Measurements from ENCODE around the gene EXOC3L4. TPM values are rescaled to one million over a fixed set of nuclear protein-coding genes. Genes with fewer than 3 reads are reported as not detected.

EXOC3L4 gene
- total RNA-seq, 4 donors from 2014 or later: 0.93 to 5.2 (median 1.3) TPM; not detected in 1

GRCh38 chr14:103133210-103134140, 39.0 kb downstream of the EXOC3L4 start:
- DNase-seq (ENCODE audit: low spot score) (no peak), ATAC-seq (ENCODE audit: low FRiP score) (no peak)
- TF ChIP-seq, protein P1, sequence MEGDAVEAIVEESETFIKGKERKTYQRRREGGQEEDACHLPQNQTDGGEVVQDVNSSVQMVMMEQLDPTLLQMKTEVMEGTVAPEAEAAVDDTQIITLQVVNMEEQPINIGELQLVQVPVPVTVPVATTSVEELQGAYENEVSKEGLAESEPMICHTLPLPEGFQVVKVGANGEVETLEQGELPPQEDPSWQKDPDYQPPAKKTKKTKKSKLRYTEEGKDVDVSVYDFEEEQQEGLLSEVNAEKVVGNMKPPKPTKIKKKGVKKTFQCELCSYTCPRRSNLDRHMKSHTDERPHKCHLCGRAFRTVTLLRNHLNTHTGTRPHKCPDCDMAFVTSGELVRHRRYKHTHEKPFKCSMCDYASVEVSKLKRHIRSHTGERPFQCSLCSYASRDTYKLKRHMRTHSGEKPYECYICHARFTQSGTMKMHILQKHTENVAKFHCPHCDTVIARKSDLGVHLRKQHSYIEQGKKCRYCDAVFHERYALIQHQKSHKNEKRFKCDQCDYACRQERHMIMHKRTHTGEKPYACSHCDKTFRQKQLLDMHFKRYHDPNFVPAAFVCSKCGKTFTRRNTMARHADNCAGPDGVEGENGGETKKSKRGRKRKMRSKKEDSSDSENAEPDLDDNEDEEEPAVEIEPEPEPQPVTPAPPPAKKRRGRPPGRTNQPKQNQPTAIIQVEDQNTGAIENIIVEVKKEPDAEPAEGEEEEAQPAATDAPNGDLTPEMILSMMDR (IDR thresholded peaks at IDR 0.05): no peak

DNA sequence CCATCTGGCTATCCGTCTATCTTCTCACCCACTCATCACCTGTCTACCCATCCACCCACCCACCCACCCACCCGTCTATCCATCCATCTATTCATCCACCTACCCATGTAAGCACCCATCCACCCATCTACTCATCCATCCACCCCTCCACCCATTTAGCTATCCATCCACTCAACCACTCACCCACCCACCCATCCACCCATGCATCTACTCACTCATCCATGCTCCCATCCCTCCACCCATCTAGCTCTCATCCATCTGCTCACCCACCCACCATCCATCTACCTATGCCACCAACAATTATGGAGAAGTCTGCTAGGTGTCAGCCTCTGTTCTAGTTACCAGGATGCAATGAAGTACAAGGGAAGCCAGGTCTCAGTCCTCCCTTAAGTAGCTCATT, 39.9 kb downstream of the EXOC3L4 start:
- ATAC-seq (ENCODE audit: low FRiP score) (no peak), DNase-seq (ENCODE audit: low spot score) (no peak)
- TF ChIP-seq, protein P1 (IDR thresholded peaks at IDR 0.05): no peak

GRCh38 chr14:103134919-103135318, 40.4 kb downstream of the EXOC3L4 start:
- DNase-seq (ENCODE audit: low spot score): no peak
- TF ChIP-seq, protein P1 (IDR thresholded peaks at IDR 0.05): no peak
- no peak for ATAC-seq (ENCODE audit: low FRiP score)

DNA sequence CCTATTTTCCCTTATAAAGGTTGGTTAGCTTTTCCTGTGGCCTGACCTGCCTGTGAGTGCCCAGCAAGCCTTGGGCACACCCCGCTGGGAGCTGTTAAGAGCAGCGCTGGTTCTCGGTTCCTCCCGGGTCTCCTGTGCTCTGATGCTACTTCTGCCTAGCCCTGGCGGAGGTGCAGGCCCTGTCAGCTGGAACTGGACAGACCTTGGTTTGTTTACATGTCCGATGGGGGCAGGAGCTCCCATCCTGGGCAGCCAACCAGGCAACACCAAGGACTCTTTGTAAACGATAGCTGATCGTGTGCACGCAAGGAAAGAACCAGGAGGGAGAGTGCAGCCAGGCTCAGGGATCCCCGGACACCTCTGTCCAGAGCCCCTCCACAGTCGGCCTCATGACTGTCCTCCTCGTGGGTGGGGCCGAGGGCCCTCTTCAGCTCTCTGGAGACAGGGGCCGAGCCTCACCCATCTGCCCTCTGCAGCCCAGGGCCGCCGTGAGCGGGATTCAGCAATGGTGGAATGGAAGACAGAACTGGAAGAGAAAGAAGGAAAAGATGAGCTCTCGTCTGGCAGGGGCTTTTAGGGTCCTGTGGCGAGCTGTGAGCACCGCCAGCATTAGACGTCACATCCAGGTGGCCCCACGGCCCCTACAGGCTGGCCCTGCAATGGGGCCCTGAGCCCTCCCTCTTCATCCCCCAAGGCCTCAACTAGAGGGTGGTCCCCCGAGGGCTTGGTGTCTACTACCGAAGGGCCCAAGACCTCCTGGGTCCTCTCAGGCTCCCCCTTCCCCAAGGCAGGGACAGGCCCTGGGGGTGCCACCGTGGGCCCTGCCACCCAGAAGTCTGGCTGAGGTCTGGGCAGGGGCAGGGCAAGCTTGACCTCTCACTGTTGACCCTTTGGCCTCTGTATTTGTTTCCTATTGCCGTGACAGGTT, 41.1 kb downstream of the EXOC3L4 start:
- no peak for ATAC-seq (ENCODE audit: low FRiP score)
- TF ChIP-seq, protein P1 (IDR thresholded peaks at IDR 0.05): no peak
- no peak for DNase-seq (ENCODE audit: low spot score)

- TF ChIP-seq, protein P1 (IDR thresholded peaks at IDR 0.05): no peak
- DNase-seq (ENCODE audit: low spot score): no peak
- ATAC-seq (ENCODE audit: low FRiP score): peak; percentile 74
Observed at GRCh38 chr14:103136388-103137271, 42.1 kb downstream of the EXOC3L4 start.

DNA sequence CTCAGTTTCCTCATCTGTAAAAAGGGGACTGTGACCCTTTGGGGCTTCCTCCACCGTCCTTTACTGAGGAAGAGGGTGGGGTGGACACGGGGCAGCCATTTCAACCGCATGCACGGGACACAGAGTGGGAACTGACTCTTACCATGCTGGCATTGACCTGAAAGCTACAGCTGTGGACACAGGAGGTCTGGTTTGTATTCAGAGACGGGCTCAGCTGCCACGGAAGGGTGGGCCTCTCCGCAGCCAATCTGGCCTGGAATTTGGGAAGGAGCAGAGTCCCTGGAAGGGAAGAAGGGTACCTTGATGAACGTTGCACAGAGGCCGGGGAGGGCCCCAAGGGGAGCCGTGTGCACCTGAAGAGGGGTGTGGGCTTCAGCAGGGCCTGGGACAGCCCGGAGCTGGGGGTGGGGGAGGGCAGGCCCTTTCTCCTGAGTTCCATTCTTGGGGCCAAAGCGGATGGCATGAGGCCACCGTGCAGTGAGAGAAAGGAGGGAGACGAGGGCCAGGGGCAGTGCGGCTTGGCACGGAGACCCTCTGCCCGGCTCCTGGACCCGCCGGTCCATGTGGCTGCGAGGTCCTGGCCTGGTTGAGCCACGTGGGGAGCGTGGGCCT, 43.3 kb downstream of the EXOC3L4 start:
- peak; percentile 1 for ATAC-seq (ENCODE audit: low FRiP score)
- no peak for DNase-seq (ENCODE audit: low spot score)
- TF ChIP-seq, protein P1 (IDR thresholded peaks at IDR 0.05): no peak

All from omental fat pad (tissue), 4 donors.